SHP77 treated with DMSO at 0.1 percent for 48 hours (cell line): ENCODE data around the gene RHEX.
"Not testable (repeated sequence)": the region's sequence is repeated elsewhere in the genome, so short reads cannot be mapped to it uniquely, and the experiment has no call there.

Source experiments
- DNase-seq: peaks from one replicate; lab custom pipeline; 2025; lab: John Stamatoyannopoulos, UW

The RHEX gene

DNA sequence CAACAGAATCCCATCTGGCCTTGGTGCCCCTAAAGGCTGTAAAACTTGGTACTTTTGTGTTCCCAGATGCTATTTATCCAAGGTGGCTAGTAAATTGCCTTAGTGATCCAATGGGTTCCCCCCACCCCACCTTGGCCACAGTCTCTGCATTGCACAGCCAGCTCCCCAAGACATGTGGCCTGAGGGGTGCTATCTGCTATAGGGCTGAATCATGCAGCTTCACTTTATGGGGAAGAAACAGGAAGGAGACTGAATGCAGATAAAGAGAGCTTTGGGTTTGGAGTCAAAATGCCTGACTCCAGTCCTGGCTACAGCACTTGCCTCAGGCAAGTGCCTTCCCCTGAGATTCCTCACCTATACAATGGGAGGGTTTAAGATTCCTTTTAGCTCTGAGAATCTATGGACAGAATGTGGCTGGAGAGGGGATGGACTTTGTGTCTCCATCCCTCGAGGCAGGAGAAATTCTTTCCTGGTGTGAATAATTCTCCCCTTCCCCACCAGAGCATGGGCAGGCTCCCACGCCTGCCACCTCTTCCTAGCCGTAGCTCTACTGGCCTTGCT is 6.5 kb downstream of the RHEX start:
- DNase-seq: no peak

GRCh38 chr1:206060844-206061243 is 7.9 kb downstream of the RHEX start:
- DNase-seq: no peak

DNA sequence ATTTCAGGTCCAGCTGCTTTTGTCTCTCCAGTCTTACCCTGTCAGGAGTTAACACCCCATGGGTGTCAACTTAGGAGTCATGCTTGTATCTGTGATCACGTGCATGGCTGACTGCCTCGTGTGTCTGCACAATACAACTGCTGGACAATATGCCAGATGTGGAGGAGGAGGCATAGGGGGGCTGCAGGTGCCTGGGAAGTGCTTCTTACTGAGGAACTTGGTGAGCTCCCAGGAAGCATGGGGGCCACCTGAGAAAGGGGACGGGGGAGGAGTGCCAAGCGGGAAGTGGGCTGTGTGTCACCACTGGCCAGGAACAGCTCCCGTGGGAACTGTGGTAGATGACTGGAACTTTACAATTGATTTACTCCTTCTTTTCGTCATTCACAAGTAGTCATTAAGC is 9.5 kb downstream of the RHEX start:
- no peak for DNase-seq

GRCh38 chr1:206064001-206064400 is 11.0 kb downstream of the RHEX start:
- DNase-seq: not testable (repeated sequence)

- DNase-seq: not testable (repeated sequence)
Measured at GRCh38 chr1:206064501-206064900, 11.5 kb downstream of the RHEX start.

DNA sequence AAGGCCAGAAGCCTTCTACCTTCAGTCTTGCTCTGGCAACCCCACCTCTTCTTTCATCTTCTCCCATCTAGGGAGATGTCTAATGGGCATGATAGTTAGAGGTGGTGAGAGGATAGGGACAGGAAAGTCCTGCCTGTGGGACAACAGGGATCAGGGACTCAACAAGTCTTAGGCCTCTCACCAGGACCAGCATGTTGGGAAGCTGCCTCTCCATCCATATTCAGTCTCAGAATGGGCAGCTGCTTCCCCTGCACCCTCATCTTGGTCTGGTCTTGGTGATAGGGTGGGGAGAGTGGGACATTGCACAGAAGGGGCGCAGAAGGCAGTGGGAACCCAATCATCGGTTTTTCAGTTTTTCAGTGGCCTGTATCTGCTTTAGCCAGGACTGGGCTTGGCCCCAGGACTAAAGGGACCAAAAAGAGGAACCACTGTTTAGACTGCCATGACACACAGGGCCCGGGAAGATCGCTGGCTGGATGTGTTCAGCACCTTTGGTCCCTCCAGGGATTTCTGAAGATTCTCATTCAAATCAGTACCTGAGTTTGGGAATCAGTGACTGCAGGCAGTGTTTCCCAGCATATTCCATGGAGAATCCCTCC is 12.7 kb downstream of the RHEX start:
- no peak for DNase-seq

DNA sequence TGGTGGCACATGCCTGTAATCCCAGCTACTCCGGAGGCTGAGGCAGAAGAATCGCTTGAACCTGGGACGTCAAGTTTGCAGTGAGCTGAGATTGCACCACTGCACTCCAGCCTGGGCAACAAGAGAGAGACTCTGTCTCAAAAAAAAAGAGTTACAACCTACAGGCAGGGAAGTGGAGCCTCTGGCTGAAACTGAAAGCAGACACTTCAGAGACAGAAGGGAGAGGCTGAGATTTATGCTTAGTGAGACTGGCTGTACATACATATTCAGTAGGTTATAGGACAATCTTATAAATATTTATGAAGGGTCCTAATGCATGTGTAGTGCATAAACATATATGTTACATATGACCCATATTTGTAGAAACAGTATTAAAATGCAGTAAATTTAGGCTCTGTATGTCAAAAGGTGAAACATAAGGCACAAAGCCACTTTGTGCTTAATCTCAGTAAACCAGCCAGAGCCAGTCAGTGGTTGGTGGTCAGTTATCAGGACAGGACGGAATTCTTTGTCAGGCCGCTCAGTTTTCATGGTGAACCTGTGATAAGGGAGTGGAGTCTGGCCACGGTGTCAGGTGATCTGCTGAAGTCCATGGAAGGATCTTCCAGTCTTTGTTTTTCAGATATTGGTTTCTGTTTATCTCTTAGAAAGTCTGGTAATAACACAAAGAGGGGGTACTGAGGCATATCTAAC is 13.7 kb downstream of the RHEX start:
- no peak for DNase-seq

- DNase-seq: no peak
Measured at GRCh38 chr1:206067486-206068227, 14.7 kb downstream of the RHEX start.

- DNase-seq: no peak
Measured at GRCh38 chr1:206068314-206068713, 15.3 kb downstream of the RHEX start.

DNA sequence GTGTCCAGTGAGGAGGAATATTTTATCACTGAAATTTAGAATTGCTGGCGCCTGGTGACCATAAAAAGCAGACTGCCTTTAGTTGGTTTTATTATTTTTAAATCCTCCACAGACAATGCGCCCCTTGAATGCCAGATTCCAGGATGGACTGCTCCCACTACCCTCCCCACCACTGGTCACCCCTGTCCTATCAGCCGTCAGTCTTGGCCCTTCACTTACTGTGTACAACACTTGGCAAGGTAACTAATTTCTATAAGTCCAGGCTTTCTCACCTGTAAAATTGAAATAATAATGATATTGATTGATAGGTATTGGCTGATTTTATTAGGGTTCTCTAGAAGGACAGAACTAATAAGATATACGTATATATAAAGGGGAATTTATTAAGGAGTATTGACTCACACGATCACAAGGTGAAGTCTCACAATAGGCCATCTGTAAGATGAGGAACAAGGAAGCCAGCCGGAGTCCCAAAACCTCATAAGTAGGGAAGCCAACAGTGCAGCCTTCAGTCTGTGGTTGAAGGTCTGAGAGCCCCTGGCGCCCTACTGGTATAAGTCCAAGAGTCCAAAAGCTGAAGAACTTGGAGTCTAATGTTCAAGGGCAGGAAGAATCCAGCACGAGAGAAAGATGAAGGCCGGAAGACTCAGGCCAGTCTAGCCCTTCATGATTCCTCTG is 17.8 kb downstream of the RHEX start:
- DNase-seq: no peak

DNA sequence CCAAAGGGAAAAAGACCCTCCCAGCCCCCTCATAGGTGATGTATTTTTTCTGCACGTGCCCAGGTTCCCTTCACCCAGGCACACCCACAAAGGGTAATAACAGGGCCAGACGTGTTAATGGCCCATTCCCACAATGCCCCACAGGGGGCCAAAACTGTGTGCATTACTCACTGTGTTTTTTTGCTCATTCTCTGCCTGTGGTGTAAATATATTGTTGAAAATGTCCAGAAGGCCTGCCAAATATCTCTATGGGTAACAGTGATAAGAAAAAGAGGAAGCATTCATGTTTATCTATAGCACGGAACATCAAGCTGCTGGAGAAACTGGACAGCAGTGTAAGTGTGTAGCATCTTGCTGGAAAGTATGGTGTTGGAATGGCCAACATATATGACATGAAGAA is 21.9 kb downstream of the RHEX start:
- DNase-seq: no peak

GRCh38 chr1:206075786-206076755 is 23.1 kb downstream of the RHEX start:
- DNase-seq: no peak

DNA sequence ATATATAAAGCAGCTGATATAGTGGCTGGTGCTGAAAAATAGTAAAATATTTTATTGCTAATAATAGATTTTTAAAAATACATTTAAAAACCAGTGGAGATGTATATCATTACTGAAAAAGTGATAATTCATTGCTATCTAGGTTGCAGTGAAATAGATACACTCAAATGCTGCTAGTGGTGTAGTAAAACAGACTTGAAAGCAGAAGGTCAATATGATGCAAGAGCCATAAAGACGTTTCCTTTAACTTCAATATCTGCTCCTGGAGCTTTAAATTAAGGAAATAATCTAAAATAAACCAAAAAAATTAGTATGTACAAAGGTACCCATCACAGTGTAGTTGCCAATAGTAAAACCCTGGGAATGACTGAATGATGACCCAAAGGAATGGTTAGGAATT is 26.2 kb downstream of the RHEX start:
- DNase-seq: no peak

- no peak for DNase-seq
Measured at GRCh38 chr1:206080026-206080820, 27.2 kb downstream of the RHEX start.

DNA sequence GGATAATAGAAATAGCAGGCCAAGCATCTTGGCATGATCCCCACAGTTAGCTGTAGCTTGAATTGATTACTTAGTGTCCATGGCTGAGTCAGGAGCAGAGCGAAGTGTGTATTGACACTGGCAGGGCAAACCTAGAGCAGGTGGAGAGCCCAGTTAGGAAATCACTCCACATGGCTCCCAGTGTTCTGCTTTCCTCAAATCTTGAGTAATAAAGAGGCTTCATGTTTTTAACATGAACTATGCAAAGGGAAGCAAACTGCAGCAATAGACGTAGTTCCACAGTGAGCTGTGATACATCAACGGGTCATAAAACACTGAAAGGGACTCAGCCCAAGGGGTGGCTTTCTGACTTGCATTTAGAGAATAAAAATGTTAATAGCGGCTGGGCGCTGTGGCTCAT is 28.9 kb downstream of the RHEX start:
- no peak for DNase-seq

DNA sequence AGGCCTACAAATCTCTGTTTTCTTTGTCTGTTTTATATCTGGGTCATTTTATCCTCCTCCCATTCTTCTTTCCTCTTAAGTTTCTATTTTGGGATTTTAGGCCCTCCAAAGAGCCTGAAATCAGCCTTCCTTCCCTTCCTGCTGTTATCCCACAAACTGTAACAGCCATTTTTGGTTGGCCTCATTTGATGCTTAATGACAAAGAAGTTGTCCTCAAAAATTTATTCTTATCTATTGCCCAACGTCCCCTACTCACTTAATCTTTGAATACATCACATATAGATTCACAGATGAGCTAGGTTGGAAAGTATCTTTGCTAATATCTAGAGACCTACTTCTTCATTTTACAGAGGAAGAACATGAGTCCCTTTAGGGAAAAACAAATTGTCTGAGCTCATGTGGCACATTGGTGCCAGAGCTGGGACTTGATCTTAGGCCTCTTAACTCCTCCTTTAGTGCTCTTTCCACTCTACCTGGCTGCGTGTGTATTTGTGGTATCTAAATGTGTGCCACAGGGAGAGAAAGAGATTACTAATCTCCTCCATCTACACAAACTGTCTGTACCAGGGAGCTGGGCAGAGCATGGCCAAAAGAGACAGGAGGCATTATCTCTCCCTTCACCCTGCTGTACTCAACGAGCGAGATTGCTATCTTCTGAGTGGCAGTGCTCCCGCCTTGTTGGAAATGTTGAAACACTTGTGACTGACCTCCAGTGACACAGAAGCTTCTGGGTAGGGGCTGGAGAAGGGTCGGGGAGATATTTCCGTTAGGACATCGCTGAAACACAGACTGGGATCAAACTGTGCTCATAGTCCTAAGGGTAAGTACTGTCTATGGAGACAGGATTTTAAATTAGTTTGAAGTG is 30.1 kb downstream of the RHEX start:
- DNase-seq: no peak

DNA sequence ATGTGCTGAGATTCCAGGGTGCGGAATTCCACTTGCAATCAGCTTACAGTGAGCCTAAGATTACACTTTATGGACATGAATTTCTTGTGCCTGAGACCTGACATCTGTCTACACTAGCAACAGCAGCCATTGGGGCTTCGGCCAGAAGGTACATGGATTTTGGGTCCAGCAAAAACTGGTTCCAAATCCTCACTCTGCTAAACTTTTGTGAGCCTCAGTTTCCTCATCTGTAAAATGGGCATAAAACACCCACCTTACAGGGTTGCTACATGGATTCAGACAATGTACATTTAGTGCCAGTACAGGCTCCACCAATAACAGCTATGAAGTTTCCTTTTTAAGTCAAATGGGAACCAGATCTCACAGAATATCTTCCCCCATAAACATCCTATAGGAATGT is 30.8 kb downstream of the RHEX start:
- DNase-seq: no peak

DNA sequence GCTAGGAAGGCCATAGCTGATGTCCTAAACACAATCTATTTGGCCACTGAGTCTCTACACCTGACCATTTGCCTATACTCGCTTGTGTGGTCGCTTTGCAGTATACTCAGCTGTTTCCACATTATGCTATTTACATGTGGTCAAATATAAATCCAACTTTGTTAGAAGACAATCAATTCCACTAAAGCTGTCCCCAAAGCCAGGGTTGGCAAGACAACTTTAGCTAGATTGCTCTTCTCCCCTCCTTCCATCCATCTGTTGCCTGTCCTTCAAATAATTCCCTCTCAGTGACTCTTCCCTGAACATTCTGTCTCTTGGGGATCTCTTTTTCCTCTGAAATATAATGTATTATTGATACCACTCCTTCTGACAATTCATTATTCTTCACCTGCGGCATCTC is 34.1 kb downstream of the RHEX start:
- DNase-seq: no peak

GRCh38 chr1:206089341-206089740 is 36.4 kb downstream of the RHEX start:
- no peak for DNase-seq
